Measurements from ENCODE around the gene NHSL1. TPM values are rescaled to one million over a fixed set of nuclear protein-coding genes. Genes with fewer than 3 reads are reported as not detected.

Gene NHSL1
- total RNA-seq, 2 experiments from 2014 or later: 0.20 to 0.35 TPM

DNA sequence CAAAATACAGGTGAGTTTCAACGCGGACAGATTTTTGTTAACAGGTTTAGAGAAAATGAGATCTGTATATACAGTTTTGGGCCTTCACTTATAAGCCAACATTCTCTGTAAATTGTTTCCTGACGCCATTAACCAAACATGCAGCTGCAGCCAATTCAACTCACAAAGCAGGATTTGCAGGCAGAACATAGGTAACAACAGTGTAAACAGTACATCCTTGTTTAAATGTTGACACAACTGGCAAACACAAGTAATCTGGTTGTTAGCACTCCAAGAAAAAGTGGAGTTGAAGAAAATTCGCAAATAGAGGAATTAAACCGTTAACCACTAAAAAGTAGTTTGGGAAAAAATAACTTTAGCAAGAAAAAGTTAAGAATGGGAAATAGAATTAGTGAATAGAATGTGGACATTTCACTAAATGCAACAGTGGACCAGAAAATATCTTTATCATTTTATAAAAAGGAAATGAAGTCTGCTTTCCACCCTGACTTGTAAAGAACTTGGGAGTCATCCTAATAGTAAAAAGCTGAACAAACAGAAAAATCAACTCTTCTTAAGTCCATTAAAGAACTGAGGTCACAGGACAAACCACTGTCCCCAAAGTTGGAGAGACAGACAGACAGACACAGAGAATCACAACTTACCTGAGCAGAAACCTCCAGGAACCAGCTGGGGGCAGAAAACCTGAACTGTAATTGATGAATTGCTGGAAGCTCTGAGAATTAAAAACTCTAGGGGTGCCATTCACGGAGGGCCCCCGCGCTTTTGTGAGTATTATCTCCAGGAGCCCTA, 111.5 kb downstream of the NHSL1 start:
- Mint-ChIP-seq H3K4me1 (no peaks in the 10 kb centered on the region), H3K36me3 (no peaks in the 10 kb centered on the region), H3K9me3 (ENCODE audit: low read depth) (no peaks in the 10 kb centered on the region), H3K4me3 (no peak overlapping the region), H3K27ac (no peak overlapping the region), H3K27me3 (peaks cover 26% of the 10 kb centered on the region)
- CTCF ChIA-PET: interaction anchor here (2.0 kb wide), 1 partner anchor 15 kb away, joined by 5 read pairs; no protein-coding TSS in a partner anchor
- DNase-seq: no peak
- ATAC-seq: no peak

DNA sequence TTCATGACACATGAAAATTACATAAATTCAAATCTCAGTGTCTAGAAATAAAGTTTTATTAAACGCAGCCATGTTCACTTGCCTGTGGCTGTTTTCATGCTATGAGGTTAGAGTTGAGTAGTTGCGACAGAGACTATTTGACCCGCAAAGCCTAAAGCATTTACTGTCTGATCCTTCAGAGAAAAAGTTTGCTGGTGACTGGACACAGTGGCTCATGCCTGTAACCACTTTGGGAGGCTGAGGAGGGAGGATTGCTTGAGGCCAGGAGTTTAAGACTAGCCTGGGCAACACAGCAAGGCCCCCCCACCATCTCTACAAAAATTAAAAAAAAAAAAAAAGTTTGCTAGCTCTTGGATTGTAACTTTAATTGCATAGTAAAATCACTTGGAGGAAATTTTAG, 112.4 kb downstream of the NHSL1 start:
- peaks cover 23% of the 10 kb centered on the region for H3K27me3 Mint-ChIP-seq
- no peak for ATAC-seq
- no peak for DNase-seq
- no peaks in the 10 kb centered on the region for H3K9me3 Mint-ChIP-seq (ENCODE audit: low read depth)
- H3K4me1 Mint-ChIP-seq: no peaks in the 10 kb centered on the region
- no peaks in the 10 kb centered on the region for H3K36me3 Mint-ChIP-seq
- H3K27ac Mint-ChIP-seq: no peak overlapping the region
- no peak overlapping the region for H3K4me3 Mint-ChIP-seq
- CTCF ChIA-PET: no interaction called here

DNA sequence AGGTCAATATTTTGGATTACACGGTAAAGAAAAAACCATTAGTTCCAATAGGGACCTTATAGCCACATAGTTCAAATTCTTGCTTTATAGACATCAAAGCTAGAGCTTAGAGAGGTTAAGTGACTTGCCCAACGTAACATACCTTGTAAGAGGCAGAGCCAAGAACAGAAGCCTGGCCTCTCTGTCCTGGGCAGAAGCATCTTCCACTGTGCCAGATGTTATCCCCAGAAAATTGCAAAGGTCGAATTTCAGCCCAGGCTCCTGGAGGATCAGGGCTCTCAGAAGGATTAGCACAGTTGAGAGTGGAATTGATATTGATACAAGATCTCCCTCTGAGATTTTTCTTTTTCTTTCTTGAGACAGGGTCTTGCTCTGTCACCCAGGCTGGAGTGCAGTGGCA, 115.5 kb downstream of the NHSL1 start:
- no peak for ATAC-seq
- no peak for DNase-seq
- Mint-ChIP-seq H3K9me3 (ENCODE audit: low read depth) (no peaks in the 10 kb centered on the region), H3K36me3 (no peaks in the 10 kb centered on the region), H3K27me3 (peaks cover 9% of the 10 kb centered on the region), H3K4me1 (no peaks in the 10 kb centered on the region), H3K27ac (no peak overlapping the region), H3K4me3 (no peak overlapping the region)
- CTCF ChIA-PET: no interaction called here

DNA sequence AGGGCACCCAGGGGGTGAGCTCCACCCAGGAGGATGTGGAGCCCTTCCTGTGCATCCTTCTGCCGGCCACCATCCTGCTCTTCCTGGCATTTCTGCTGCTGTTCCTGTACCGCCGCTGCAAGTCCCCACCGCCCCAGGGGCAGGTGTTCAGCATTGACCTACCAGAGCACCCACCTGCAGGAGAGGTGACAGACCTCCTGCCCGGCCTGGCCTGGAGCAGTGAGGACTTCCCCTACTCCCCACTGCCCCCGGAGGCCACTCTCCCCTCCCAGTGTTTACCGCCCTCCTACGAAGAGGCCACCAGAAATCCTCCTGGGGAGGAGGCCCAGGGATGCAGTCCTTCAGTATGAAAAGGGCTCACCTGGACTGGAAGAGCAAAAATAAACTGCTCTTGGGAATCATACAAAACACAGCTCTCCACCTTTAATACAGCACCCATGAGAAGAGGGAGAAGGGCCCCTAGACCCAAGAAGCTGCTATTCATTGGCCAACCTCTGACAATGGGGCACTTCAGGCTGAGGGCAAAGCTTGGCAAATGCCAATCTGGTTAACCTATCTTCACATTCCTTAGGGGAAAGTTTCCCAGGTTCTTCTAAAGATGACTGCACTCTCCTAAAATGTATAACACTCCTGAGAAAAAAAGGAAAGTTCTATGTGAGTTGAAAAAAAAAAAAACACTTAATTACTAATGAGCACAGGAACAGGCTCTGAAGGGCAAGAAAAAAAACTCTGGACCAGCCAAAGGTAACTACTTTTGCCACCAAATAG, 116.6 kb downstream of the NHSL1 start:
- Mint-ChIP-seq H3K4me1 (no peaks in the 10 kb centered on the region), H3K27ac (no peak overlapping the region), H3K4me3 (no peak overlapping the region), H3K9me3 (ENCODE audit: low read depth) (no peaks in the 10 kb centered on the region), H3K36me3 (no peaks in the 10 kb centered on the region), H3K27me3 (peaks cover 3% of the 10 kb centered on the region)
- DNase-seq: no peak
- no peak for ATAC-seq
- CTCF ChIA-PET: interaction anchor here (1.0 kb wide), 1 partner anchor 135 kb away, joined by 3 read pairs; no protein-coding TSS in a partner anchor

DNA sequence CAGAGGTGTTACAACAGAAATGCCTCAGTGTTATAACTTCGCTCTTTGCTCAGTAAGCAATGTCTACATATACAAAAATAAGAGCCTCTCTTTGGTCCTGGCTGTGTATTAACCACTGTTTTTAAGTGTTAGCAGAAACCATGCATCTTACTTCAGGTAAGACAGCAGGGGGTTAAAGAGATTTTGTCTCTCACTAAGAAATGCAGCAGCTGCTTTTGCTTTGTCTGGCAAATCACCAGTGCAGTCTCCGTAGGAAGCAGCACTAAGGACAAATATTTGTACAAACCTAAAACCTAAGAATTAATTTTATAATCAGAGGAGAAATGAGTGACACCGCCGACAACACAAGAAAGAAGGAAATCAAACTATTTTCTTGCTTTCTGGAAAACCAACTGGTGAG, 120.8 kb downstream of the NHSL1 start:
- ATAC-seq (no peak), DNase-seq (no peak)
- Mint-ChIP-seq H3K4me3 (no peak overlapping the region), H3K36me3 (no peaks in the 10 kb centered on the region), H3K9me3 (ENCODE audit: low read depth) (no peaks in the 10 kb centered on the region), H3K27ac (no peak overlapping the region), H3K27me3 (no peaks in the 10 kb centered on the region), H3K4me1 (no peaks in the 10 kb centered on the region)
- CTCF ChIA-PET: no interaction called here

DNA sequence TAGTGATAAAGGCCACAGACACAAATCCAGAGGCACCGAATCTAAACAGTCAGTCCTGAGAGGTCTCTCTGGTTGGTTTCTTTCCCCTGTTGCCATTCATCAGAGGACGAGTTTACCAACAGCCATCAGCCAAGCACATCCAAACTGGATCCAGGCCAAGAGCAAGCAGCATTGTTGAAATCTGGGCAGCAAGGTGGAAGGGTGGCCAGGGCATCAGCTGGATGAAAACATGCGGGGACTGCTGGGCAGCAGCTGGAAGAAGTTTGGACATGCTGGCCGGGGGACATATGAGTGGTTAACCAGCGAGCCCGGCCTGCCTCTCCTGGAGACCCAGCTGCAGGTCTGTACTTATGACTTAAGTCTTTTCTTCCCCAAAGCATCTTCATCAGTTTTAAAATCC, 121.5 kb downstream of the NHSL1 start, which contains the start of gene SMIM28:
Gene SMIM28, plus strand, starts transcription at position 62 of the 400 bp plus-strand sequence. Its CDS starts 168 bp downstream, at position 230.
- CTCF ChIA-PET: no interaction called here
- H3K27me3 Mint-ChIP-seq: no peaks in the 10 kb centered on the region
- ATAC-seq: no peak
- no peak within 1 kb of the TSS for H3K4me3 Mint-ChIP-seq
- H3K9me3 Mint-ChIP-seq (ENCODE audit: low read depth): no peaks in the 10 kb centered on the region
- H3K27ac Mint-ChIP-seq: no peak within 1 kb of the TSS
- DNase-seq: no peak
- H3K36me3 Mint-ChIP-seq: no peaks in the 10 kb centered on the region
- H3K4me1 Mint-ChIP-seq: peaks cover 2% of the 10 kb centered on the region

DNA sequence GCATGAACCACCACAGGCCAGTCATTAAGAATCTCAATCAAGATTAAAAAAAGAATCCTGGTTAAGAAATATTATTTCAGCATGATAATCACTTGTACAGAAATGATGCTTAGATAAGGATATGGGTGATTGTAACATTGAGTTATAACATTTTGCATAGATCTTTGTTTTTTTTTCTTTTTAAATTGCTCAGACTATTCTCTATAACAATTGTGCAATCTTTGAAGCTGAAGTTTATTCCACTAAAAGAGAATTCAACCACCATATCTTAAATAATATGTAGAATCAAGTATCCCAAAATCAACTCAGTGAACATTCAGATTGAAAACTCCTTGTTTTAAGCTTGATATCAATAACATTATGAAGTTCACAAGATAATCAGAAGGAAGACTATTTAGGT, 122.3 kb downstream of the NHSL1 start:
- CTCF ChIA-PET: no interaction called here
- no peak overlapping the region for H3K4me3 Mint-ChIP-seq
- H3K27ac Mint-ChIP-seq: no peak overlapping the region
- DNase-seq (no peak), ATAC-seq (no peak)
- H3K4me1 Mint-ChIP-seq: peaks cover 5% of the 10 kb centered on the region
- peaks cover under 1% of the 10 kb centered on the region for H3K27me3 Mint-ChIP-seq
- H3K36me3 Mint-ChIP-seq: no peaks in the 10 kb centered on the region
- H3K9me3 Mint-ChIP-seq (ENCODE audit: low read depth): no peaks in the 10 kb centered on the region

DNA sequence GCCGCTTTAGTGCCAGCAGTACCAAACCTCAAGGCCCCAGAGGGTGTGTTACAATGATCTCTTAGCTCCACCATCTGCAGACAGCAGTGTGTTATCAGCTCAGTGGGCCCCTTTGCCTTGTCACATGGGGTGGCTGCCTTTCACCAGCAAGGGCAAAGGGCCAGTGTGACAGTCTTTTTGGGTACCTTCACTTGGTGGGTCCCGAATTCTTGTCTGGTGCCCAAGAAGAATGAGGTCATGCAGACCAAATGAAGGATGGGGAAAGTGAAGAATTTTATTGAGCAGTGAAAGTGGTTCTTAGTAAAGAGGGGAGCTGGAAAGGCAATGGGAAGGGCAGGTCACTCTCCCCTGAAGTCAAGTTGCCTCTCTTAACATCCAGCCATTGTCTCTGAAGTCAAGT, 124.5 kb downstream of the NHSL1 start:
- Mint-ChIP-seq H3K9me3 (ENCODE audit: low read depth) (no peaks in the 10 kb centered on the region), H3K27me3 (peaks cover 14% of the 10 kb centered on the region), H3K27ac (no peak overlapping the region), H3K4me1 (peaks cover 5% of the 10 kb centered on the region), H3K36me3 (no peaks in the 10 kb centered on the region), H3K4me3 (no peak overlapping the region)
- ATAC-seq (no peak), DNase-seq (no peak)
- CTCF ChIA-PET: no interaction called here

DNA sequence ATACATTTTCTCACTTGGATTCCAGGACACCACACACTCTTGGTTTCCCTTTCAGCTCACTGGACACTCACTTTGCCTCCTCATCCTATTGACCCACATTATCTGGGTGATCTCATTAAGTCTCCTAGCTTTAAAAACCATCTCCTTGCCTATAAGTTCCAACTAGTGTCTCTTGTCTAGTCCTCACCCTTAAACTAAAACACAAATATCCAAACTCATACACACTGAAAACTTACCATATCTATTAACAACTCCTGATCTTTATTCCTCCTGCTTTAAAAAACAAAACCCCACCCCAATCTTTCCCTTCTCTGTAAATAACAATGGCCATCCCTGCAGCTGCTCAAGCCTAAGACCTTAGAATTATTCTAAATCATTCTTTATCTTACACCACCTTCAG, 125.1 kb downstream of the NHSL1 start:
- no peak for ATAC-seq
- H3K27ac Mint-ChIP-seq: no peak overlapping the region
- H3K4me1 Mint-ChIP-seq: peaks cover 5% of the 10 kb centered on the region
- H3K4me3 Mint-ChIP-seq: no peak overlapping the region
- H3K9me3 Mint-ChIP-seq (ENCODE audit: low read depth): no peaks in the 10 kb centered on the region
- no peak for DNase-seq
- H3K36me3 Mint-ChIP-seq: no peaks in the 10 kb centered on the region
- peaks cover 14% of the 10 kb centered on the region for H3K27me3 Mint-ChIP-seq
- CTCF ChIA-PET: no interaction called here

DNA sequence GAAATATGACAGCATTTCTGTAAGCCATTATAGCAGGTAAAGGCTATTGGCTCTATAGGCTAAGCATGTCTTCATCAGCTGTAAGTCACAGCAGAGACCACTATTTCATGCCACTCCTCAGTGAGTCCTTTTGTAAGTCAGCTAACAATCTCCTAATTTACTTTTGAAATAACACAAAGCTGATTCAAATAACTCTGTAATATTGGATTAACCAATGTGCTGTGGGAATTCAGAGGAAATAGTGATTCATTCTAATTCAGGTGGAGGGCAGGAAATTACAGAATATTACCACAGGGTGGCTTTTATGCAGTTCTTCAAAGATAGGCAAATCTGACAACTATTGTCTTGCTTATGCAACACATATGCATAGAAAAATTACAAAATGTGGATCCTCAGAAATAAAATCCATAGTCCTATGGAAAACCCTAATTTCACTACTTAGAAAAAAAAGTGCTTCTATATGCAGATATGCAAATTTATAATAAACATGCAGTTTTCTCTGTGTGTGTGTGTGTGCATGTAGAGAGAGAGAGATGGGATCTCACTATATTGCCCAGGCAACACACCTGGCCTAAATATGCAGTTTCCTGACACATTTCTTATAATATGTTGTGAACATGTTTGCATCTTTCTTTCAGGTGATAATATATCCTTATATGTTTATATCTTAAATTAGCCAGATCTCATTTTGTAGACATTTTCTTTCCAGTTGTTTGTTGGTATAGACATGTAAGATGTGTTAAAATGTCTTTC, 126.4 kb downstream of the NHSL1 start:
- H3K4me3 Mint-ChIP-seq: no peak overlapping the region
- DNase-seq: no peak
- peak; percentile 30 for ATAC-seq
- CTCF ChIA-PET: no interaction called here
- H3K36me3 Mint-ChIP-seq: no peaks in the 10 kb centered on the region
- no peak overlapping the region for H3K27ac Mint-ChIP-seq
- peaks cover 14% of the 10 kb centered on the region for H3K27me3 Mint-ChIP-seq
- peaks cover 5% of the 10 kb centered on the region for H3K4me1 Mint-ChIP-seq
- no peaks in the 10 kb centered on the region for H3K9me3 Mint-ChIP-seq (ENCODE audit: low read depth)

Small RNA genes lying within 50 kb of the gene (microRNA-seq; reads per million reads assigned to microRNA genes)
- gene MIR3145: not detected

Other genes with a start within 250 kb of the NHSL1 start
- not detected for gene SMIM28, start 121.6 kb downstream of the NHSL1 start, total RNA-seq
- gene HEBP2, start 95.3 kb downstream of the NHSL1 start, total RNA-seq: 10 to 100 TPM; 37.2 to 43.1 TPM